GM12864 (cell line): ENCODE measurements around the gene VSNL1.

ENCODE experiments used
- DNase-seq: peaks from one replicate; pipeline ENCODE4 v3.0.0-alpha.2; 2011; ENCODE audit warnings: low read depth
- H3K4me3 ChIP-seq: 2 replicates; pipeline ENCODE4 v1.5.1; 2011; ENCODE audit warnings: mild to moderate bottlenecking, low read depth, low read length, control low read depth
- TF ChIP-seq, protein P1 (sequence below): IDR thresholded peaks from 2 replicates; pipeline ENCODE4 v1.5.1; 2011; ENCODE audit warnings: low read depth, mild to moderate bottlenecking, moderate library complexity, low read length, control low read depth, inconsistent platforms; ENCODE audit errors: missing control alignments

VSNL1 gene

DNA sequence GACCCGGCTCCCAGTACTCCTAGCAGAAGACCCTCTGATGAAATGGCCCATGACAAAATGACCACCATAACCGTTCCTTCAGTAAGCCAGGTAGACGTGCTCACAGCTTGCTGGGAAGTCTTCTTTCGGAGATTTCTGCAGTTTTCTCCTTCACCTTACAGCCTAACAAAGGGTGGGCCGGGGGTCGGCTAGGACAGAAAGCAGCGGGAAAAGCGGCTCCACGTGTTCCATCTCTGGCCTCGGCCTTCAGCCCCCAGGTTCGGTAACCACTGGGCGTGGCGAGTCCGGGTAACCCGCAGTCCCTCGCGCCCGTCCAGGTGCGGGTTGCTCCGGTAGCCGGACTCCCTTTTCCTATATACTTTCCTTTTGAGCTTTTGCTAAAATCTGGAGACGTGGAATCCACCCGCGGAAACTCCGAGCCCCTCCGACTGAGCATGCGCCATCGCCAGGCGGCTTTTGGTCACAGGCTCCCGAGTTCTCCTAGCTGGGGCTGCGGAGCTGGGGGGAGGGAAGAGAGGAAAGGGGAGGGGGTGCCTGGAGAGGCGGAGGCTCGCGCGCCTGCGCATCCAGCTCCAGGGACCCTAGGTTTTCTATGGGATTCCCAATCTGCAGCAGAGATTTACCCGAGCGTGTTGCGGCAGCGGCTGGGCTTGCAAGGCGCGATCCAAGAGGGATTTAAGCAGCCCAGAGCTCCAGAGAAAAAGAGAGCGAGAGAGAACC is at the start of gene VSNL1:
Gene VSNL1 (plus strand): TSS at position 604 of the 720 bp plus-strand sequence. CDS start 51,379 bp downstream, outside the sequence.
- peak within 1 kb of the TSS; percentile 35 for H3K4me3 ChIP-seq
- TF ChIP-seq, protein P1, sequence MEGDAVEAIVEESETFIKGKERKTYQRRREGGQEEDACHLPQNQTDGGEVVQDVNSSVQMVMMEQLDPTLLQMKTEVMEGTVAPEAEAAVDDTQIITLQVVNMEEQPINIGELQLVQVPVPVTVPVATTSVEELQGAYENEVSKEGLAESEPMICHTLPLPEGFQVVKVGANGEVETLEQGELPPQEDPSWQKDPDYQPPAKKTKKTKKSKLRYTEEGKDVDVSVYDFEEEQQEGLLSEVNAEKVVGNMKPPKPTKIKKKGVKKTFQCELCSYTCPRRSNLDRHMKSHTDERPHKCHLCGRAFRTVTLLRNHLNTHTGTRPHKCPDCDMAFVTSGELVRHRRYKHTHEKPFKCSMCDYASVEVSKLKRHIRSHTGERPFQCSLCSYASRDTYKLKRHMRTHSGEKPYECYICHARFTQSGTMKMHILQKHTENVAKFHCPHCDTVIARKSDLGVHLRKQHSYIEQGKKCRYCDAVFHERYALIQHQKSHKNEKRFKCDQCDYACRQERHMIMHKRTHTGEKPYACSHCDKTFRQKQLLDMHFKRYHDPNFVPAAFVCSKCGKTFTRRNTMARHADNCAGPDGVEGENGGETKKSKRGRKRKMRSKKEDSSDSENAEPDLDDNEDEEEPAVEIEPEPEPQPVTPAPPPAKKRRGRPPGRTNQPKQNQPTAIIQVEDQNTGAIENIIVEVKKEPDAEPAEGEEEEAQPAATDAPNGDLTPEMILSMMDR, result no peak
- DNase-seq, result no peak

DNA sequence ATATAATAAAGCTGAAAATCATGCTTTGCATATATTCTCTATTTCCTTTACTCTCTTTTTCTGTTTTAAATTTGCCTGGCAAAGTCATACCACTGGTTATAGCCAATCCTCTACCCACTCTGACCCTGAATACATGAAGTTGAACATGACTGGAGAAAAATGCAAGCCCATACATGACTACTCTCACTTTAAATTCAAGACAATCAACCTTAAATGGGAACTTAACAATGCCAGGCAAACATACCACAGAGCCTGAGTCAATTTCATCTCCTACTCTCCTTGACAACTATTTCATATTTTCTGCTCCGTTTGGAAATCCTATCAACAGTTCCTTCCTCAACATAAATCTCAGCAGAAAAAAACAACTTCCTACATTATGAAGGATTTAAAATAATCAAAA is 44.9 kb upstream of the VSNL1 start:
- TF ChIP-seq, protein P1, result no peak
- no peak for DNase-seq
- no peak overlapping the region for H3K4me3 ChIP-seq

DNA sequence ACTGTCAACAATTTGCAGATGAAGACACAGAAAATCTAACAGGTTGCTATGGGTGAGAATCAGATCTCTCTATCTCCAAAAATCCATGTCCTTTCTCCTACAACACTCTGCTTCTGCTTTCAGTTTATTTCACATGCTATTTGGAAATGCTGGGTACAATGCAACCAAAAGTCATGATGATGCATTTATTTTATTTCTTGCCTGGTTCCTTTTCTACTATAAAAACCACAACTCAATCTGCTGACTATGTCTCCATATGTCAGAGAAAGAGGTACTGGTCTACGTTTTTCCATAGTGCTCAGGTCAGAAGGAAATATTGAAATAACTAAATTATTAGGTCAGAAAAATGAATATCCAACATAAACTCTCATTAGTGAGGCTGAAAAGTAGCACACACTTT is 42.8 kb upstream of the VSNL1 start:
- TF ChIP-seq, protein P1, result no peak
- H3K4me3 ChIP-seq, result no peak overlapping the region
- no peak for DNase-seq

DNA sequence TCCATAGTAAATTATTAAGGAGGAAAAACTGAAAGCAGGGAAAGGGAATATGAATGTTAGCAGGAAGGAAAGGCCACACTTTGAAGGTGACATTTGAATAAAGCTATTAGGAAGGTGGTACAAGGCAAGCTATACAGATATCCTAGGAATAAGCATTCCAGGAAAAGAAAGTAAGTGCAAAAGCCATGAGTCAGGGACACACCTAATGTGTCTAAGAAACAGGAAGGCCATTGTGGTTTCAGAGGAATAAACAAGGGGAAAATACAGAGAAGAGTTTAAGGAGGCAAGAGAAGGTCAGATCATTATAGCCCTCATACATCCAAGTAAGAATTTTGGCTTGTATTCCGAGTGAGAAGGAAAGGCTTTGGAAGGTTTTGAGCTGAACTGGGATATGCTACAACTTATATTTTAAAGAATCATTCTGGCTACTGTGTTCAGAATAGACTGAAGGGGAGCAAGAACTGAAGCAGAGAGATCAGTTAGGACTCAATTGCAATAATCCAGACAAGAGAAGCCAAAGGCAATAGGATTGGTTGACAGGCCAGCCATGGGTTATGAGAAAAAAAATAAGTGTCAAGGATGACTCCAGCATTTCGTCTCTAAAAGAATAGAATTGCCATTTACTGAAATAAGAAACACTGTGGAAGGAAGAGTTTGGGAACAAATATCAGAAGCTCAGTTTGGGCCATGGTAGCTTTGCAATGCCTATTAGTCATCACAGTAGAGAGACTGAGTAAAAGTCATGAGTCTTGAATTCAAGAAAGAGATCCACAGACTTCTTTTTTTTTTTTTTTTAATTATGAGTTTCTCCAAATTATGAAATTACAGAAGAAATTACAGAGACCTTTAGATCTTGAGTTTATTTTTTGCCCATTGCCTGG is 33.5 kb upstream of the VSNL1 start:
- H3K4me3 ChIP-seq, result no peak overlapping the region
- TF ChIP-seq, protein P1, result no peak
- no peak for DNase-seq

DNA sequence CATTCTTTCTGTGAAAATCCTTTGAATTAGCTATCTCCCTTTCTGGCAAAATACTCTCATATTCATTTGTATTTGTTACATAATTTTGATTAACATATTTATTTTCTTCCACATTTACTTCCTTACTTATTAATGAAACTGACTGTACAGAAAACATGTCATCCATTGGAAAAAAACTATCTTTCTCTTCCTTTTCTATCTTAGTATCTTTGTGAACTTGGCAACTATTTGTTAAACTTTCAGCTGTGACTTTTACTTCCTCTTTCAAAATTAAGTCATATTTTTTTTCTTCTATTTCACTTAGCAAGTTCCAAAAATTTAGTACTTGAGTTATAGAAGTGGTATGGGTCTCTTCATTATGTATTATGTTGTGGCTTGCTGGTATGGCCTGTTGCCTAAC is 24.8 kb upstream of the VSNL1 start:
- H3K4me3 ChIP-seq, result no peak overlapping the region
- TF ChIP-seq, protein P1, result no peak
- DNase-seq, result no peak

DNA sequence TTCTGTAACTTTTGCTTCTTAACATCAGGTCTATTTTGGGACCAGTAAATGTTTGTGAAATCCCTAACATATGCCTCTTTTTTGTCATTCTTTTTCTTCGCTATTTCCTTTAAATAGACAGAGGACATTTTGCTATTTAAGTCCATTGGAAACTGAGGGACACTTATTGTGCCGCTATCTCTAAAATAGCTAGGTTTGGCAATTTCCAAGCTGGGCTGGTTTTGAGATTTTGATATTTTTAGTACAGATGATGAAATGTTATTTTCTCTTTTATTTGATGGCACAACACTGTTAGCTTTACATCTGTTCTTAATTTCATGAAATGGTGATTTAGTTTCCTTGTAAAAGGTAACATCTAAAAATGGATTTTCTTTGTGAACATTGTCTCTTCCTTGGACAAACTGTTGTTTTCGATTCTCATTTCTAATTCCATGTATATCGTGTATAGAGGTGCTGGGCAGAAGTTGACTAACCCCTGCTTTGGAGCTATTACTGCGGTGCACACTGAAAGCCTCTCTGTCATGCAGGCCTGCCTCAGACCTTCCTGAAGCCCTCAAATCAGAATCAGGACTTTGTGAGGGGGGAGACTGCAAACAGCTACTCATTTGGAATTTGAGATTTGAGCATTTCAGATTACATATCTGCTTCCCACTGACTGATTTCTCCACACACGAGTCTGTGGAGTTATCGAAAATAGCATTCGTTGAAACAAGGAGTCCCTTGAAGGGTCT is 22.9 kb upstream of the VSNL1 start:
- peak overlapping the region; percentile 65 for H3K4me3 ChIP-seq
- DNase-seq, result no peak
- TF ChIP-seq, protein P1, result no peak
